Activated naive CD8-positive, alpha-beta T cell treated with anti-CD3 and anti-CD28 coated beads, Interleukin-2, amount 50 U/mL, for 24 hours (primary cell): ENCODE data around the gene VSIG10L2.

Experiments
- ATAC-seq: fragments of 150-1000 bp; cut with Tn5 transposase; one replicate; pipeline ENCODE4 v1.10.0; 2021
- DNase-seq: peaks from one replicate; pipeline ENCODE4 v3.0.0; 2021
- H3K27ac Mint-ChIP-seq: one replicate; pipeline ENCODE4 v1.8.0; 2021; ENCODE audit warnings: mild to moderate bottlenecking, mixed read lengths
- H3K27me3 Mint-ChIP-seq: one replicate; pipeline ENCODE4 v1.8.0; 2021; ENCODE audit warnings: mixed read lengths
- H3K36me3 Mint-ChIP-seq: one replicate; pipeline ENCODE4 v1.8.0; 2021; ENCODE audit warnings: low read depth, mixed read lengths
- H3K4me1 Mint-ChIP-seq: one replicate; pipeline ENCODE4 v1.8.0; 2021; ENCODE audit warnings: mixed read lengths
- H3K4me3 Mint-ChIP-seq: one replicate; pipeline ENCODE4 v1.8.0; 2021; ENCODE audit warnings: mild to moderate bottlenecking, moderate library complexity, mixed read lengths
- H3K9me3 Mint-ChIP-seq: one replicate; pipeline ENCODE4 v1.8.0; 2021; ENCODE audit warnings: mixed read lengths

Gene VSIG10L2

GRCh38 chr11:125948278-125949051, 2.6 kb downstream of the VSIG10L2 start:
- no peak overlapping the region for H3K27ac Mint-ChIP-seq
- H3K4me3 Mint-ChIP-seq: no peak overlapping the region
- DNase-seq: no peak
- no peak for ATAC-seq
- H3K36me3 Mint-ChIP-seq: no peaks in the 10 kb centered on the region
- no peaks in the 10 kb centered on the region for H3K9me3 Mint-ChIP-seq
- H3K4me1 Mint-ChIP-seq: no peaks in the 10 kb centered on the region
- no peaks in the 10 kb centered on the region for H3K27me3 Mint-ChIP-seq

DNA sequence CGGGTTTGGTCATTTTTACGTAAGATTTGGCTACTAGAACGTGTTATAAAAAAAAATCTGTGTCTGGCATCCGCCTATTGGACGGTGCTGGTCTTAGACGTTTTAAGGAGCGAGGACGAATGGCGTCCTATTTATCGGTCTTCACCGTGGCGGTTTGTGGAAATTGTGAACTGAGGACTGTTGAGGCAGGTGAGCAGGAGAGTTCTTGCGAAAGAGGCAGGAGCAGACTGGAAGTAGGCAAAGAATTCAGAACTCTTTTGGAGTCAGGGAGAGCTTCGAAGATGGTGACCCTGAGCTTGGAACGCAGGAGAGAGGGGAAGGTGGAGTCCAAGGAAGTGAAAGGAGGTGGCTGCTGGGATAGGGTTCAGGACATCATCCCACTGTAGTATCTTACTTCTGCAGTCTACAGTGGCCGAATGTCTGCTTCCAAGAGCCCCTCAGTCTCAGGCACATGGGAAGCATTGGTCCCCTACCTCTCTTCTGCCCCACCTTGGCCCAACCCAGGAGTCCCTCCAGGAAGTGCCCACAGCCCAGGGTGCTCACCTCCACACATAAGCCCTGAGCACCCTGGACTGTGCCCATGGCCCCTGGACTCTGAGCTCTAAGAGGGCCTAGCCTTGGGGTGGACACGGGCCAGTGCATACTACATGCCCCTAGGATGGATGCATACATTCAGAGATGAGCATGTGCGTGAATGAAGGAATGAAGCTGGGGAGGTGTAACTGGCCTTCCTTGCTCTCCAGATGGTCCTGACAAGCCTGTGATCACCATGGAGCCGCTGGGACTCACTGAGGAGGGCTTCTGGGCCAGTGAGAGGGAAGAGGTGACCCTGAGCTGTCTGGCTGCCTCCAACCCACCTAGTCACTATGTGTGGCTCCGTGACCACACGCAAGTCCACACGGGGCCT, 3.7 kb downstream of the VSIG10L2 start:
- Mint-ChIP-seq H3K27me3 (no peaks in the 10 kb centered on the region), H3K9me3 (no peaks in the 10 kb centered on the region), H3K27ac (no peak overlapping the region), H3K36me3 (no peaks in the 10 kb centered on the region), H3K4me1 (no peaks in the 10 kb centered on the region), H3K4me3 (no peak overlapping the region)
- DNase-seq: no peak
- no peak for ATAC-seq

DNA sequence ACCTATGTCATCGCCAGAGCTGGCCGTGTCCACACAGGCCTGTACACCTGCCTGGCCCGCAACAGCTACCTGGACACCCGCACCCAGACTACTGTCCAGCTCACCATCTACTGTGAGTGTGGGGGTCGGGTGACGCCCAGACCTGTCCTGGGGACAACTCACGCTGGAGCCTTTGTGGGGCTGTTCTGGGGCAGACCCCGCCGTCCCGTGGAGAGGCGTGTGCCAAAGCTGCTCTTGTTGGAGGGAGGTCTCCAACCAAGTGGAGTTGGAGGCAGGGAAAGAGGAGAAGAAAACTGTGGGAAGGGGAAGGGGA, 4.3 kb downstream of the VSIG10L2 start:
- DNase-seq: no peak
- no peak for ATAC-seq
- Mint-ChIP-seq H3K36me3 (no peaks in the 10 kb centered on the region), H3K27ac (no peak overlapping the region), H3K4me3 (no peak overlapping the region), H3K27me3 (no peaks in the 10 kb centered on the region), H3K9me3 (no peaks in the 10 kb centered on the region), H3K4me1 (no peaks in the 10 kb centered on the region)

- Mint-ChIP-seq H3K27me3 (no peaks in the 10 kb centered on the region), H3K4me3 (no peak overlapping the region), H3K27ac (no peak overlapping the region), H3K36me3 (no peaks in the 10 kb centered on the region), H3K9me3 (no peaks in the 10 kb centered on the region), H3K4me1 (no peaks in the 10 kb centered on the region)
- no peak for ATAC-seq
- DNase-seq: no peak
Measured at GRCh38 chr11:125950696-125951651, 5.1 kb downstream of the VSIG10L2 start.

- Mint-ChIP-seq H3K4me1 (no peaks in the 10 kb centered on the region), H3K9me3 (no peaks in the 10 kb centered on the region), H3K36me3 (no peaks in the 10 kb centered on the region), H3K27ac (no peak overlapping the region), H3K4me3 (no peak overlapping the region), H3K27me3 (no peaks in the 10 kb centered on the region)
- ATAC-seq: no peak
- no peak for DNase-seq
Measured at GRCh38 chr11:125951731-125952130, 5.9 kb downstream of the VSIG10L2 start.

GRCh38 chr11:125952559-125952958, 6.7 kb downstream of the VSIG10L2 start:
- no peaks in the 10 kb centered on the region for H3K36me3 Mint-ChIP-seq
- no peak for ATAC-seq

GRCh38 chr11:125952973-125953372, 7.1 kb downstream of the VSIG10L2 start:
- no peak overlapping the region for H3K27ac Mint-ChIP-seq
- no peaks in the 10 kb centered on the region for H3K36me3 Mint-ChIP-seq
- DNase-seq: no peak
- no peak overlapping the region for H3K4me3 Mint-ChIP-seq
- H3K4me1 Mint-ChIP-seq: no peaks in the 10 kb centered on the region
- ATAC-seq: no peak
- H3K9me3 Mint-ChIP-seq: no peaks in the 10 kb centered on the region
- no peaks in the 10 kb centered on the region for H3K27me3 Mint-ChIP-seq

More at GRCh38 chr11:125952559-125952958, 6.7 kb downstream of the VSIG10L2 start:
- H3K4me1 Mint-ChIP-seq: no peaks in the 10 kb centered on the region
- DNase-seq: no peak
- H3K27ac Mint-ChIP-seq: no peak overlapping the region
- H3K4me3 Mint-ChIP-seq: no peak overlapping the region
- no peaks in the 10 kb centered on the region for H3K27me3 Mint-ChIP-seq
- H3K9me3 Mint-ChIP-seq: no peaks in the 10 kb centered on the region

DNA sequence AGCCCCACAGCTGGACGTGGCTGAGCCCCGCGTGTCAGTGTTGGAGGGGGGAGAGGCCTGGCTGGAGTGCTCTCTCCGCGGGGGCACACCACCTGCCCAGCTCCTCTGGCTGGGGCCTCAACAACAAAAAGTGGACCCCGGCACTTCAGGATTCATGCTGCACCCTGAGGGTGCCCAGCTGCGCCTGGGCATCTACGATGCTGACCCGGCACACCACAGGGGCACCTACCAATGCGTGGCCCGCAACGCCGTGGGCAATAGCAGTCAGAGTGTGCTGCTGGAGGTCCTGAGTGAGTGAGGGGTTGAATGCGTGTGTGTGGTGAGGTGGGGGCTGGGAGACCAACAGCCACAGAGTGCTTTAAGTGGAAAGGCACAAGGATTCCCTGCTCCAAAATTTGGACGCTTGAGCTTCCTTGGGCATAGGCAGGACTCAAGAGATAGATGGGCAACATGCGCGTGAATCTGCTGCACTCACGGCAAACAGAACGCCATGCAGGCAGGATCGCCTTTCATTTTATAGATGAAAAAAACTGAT, 7.6 kb downstream of the VSIG10L2 start:
- Mint-ChIP-seq H3K27me3 (no peaks in the 10 kb centered on the region), H3K4me3 (no peak overlapping the region), H3K36me3 (no peaks in the 10 kb centered on the region), H3K9me3 (no peaks in the 10 kb centered on the region), H3K4me1 (no peaks in the 10 kb centered on the region), H3K27ac (no peak overlapping the region)
- no peak for ATAC-seq
- no peak for DNase-seq

DNA sequence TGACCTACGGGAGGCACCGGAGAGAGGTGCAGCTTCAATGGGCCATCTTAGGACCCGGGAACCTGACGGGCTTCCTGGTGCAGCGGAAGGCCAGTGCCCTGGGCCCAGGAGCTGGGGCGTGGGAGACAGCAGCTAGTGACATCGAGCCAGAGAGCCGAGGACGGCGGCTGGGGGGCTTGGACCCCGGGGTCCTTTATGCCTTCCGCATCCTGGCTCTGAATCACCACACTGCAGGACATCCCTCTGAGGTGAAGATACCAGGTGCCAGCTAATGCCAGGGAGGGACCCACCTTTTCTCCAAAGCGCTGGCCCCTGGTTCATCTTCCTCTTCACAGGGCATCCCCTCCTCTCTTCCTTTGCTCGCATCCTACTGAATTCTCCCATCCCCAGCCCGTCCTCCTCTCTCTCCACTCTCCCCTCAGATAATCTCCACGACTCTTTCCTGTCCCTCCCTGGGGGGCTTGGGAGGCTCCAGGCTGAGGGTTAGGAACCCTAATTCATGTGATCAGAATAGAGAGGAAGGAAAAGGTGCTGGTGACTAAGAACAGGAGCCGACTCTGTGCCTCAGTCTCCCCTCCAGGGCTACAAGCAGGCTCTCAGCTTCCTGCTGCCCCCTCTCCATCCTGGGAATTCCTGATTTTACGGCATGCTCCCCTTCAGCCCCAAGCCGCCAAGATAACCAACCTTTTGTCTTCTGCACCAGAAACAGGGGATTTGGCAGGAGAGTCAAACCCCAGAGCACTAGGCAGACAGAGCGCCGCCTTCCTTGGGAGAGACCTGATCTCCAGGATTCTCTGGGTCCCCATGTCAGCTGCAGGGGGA, 8.5 kb downstream of the VSIG10L2 start:
- Mint-ChIP-seq H3K4me3 (no peak overlapping the region), H3K27me3 (no peaks in the 10 kb centered on the region), H3K4me1 (no peaks in the 10 kb centered on the region), H3K27ac (no peak overlapping the region), H3K36me3 (no peaks in the 10 kb centered on the region), H3K9me3 (no peaks in the 10 kb centered on the region)
- ATAC-seq: no peak
- DNase-seq: no peak

GRCh38 chr11:125954945-125955640, 9.2 kb downstream of the VSIG10L2 start:
- H3K9me3 Mint-ChIP-seq: no peaks in the 10 kb centered on the region
- H3K4me3 Mint-ChIP-seq: no peak overlapping the region
- no peak overlapping the region for H3K27ac Mint-ChIP-seq
- no peaks in the 10 kb centered on the region for H3K27me3 Mint-ChIP-seq
- no peaks in the 10 kb centered on the region for H3K36me3 Mint-ChIP-seq
- ATAC-seq (no peak), DNase-seq (no peak)
- H3K4me1 Mint-ChIP-seq: no peaks in the 10 kb centered on the region

DNA sequence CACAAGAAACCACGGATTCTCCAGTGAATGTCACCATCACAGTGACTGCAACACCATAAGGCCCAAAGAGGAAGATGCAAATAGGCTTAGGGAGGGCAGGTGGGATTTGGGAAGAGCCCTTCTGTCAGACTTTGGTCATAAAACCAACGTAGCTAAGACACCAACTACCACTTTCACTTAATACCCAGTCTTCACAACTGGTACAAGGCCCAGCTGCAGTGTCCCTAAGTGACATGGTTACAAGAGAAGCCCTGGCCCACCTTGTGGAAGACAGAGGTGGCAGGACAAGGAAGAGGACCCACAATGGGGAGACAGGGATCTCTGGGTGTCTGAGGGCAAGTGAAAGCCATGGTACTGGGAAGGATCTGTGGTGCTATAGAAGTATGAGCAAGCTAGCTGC, 10.0 kb downstream of the VSIG10L2 start:
- H3K27ac Mint-ChIP-seq: no peak overlapping the region
- H3K4me1 Mint-ChIP-seq: no peaks in the 10 kb centered on the region
- no peak overlapping the region for H3K4me3 Mint-ChIP-seq
- DNase-seq: no peak
- ATAC-seq: no peak
- no peaks in the 10 kb centered on the region for H3K36me3 Mint-ChIP-seq
- no peaks in the 10 kb centered on the region for H3K27me3 Mint-ChIP-seq
- no peaks in the 10 kb centered on the region for H3K9me3 Mint-ChIP-seq

DNA sequence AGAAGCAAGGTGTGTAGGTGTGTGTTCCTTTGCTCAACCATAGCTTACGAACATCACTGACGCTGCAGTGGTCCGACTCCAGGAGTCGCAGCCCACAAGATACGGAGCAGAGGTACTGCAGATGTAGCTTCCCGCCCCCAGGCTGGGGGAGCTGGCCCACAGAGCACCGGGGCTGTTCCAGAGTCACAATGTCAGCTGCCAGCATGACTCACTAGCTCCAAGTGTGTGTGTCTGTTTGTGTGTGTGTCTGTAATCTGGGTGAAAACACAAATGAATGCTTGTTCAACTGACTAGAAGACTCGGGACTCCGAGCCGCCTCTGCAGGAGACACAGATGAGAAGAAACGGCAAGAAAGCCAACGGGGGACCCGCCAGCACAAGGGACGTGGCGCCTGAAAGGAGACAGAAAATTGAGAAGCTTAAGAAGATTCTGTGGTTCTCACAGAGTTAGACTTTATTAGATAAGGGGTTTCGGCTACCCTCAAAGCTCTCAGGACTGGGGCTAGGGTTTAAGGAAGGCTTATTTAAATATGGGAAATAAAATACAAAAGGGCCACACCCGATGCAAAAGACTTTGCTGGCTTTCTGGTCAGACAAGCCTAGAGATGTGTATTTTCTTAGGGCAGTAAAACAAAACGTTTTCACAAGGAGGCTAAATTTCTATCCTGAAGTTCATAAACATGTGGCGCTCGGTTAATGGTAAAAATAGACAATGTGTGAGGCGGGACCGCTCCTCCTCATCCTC, 10.7 kb downstream of the VSIG10L2 start:
- no peak overlapping the region for H3K27ac Mint-ChIP-seq
- no peaks in the 10 kb centered on the region for H3K4me1 Mint-ChIP-seq
- no peaks in the 10 kb centered on the region for H3K36me3 Mint-ChIP-seq
- H3K27me3 Mint-ChIP-seq: no peaks in the 10 kb centered on the region
- no peak overlapping the region for H3K4me3 Mint-ChIP-seq
- DNase-seq (no peak), ATAC-seq (no peak)
- no peaks in the 10 kb centered on the region for H3K9me3 Mint-ChIP-seq
